Ramos (cell line): ENCODE data around the gene VWF.

Source experiments
- in situ Hi-C: fragments of 300-500 bp; cut with MboI; formaldehyde crosslinking; loops from one replicate; pipeline ENCODE4 v1.14.3; 2022; ENCODE audit warnings: low sequenced_read_pairs; ENCODE audit not compliant: unreplicated experiment

VWF gene

GRCh38 chr12:6062757-6063735 lies 61.4 kb downstream of the VWF start:
- in situ Hi-C loops, result loop anchor here (5.0 kb wide), 1 partner anchor 224 kb away; no protein-coding TSS in a partner anchor

- in situ Hi-C loops, result loop anchor here (5.0 kb wide), 1 partner anchor 225 kb away; no protein-coding TSS in a partner anchor
These were observed 62.1 kb downstream of the VWF start for GRCh38 chr12:6062395-6062756.

GRCh38 chr12:6061660-6062059 lies 62.8 kb downstream of the VWF start:
- in situ Hi-C loops, result loop anchor here (5.0 kb wide), 1 partner anchor 226 kb away; no protein-coding TSS in a partner anchor

GRCh38 chr12:6059860-6060565 lies 64.5 kb downstream of the VWF start:
- in situ Hi-C loops, result loop anchor here (5.0 kb wide), 1 partner anchor 227 kb away; no protein-coding TSS in a partner anchor

- in situ Hi-C loops, result no loop called here
These were observed 65.2 kb downstream of the VWF start for GRCh38 chr12:6059221-6059620.

GRCh38 chr12:6058481-6059161 lies 65.8 kb downstream of the VWF start:
- in situ Hi-C loops, result no loop called here

- in situ Hi-C loops, result no loop called here
These were observed 66.8 kb downstream of the VWF start for GRCh38 chr12:6057700-6058099.

GRCh38 chr12:6056406-6057240 lies 67.8 kb downstream of the VWF start:
- in situ Hi-C loops, result no loop called here

- in situ Hi-C loops, result no loop called here
These were observed 70.9 kb downstream of the VWF start for GRCh38 chr12:6053541-6053940.

- in situ Hi-C loops, result no loop called here
These were observed 71.5 kb downstream of the VWF start for GRCh38 chr12:6052940-6053329.

- in situ Hi-C loops, result no loop called here
These were observed 72.1 kb downstream of the VWF start for GRCh38 chr12:6052206-6052939.

- in situ Hi-C loops, result no loop called here
These were observed 74.5 kb downstream of the VWF start for GRCh38 chr12:6049992-6050391.

GRCh38 chr12:6049587-6049986 lies 74.9 kb downstream of the VWF start:
- in situ Hi-C loops, result no loop called here

GRCh38 chr12:6047249-6048237 lies 76.9 kb downstream of the VWF start:
- in situ Hi-C loops, result no loop called here

- in situ Hi-C loops, result no loop called here
These were observed 77.8 kb downstream of the VWF start for GRCh38 chr12:6046511-6047180.

GRCh38 chr12:6045438-6045837 lies 79.0 kb downstream of the VWF start:
- in situ Hi-C loops, result no loop called here

- in situ Hi-C loops, result loop anchor here (5.0 kb wide), 1 partner anchor 62 kb away; no protein-coding TSS in a partner anchor
These were observed 80.4 kb downstream of the VWF start for GRCh38 chr12:6044082-6044481.
